ENCODE measurements around the gene HLA-DQB1.

GRCh38 chr6:32658268-32658897, 8.1 kb downstream of the HLA-DQB1 start:
- TF ChIP-seq, protein P1, sequence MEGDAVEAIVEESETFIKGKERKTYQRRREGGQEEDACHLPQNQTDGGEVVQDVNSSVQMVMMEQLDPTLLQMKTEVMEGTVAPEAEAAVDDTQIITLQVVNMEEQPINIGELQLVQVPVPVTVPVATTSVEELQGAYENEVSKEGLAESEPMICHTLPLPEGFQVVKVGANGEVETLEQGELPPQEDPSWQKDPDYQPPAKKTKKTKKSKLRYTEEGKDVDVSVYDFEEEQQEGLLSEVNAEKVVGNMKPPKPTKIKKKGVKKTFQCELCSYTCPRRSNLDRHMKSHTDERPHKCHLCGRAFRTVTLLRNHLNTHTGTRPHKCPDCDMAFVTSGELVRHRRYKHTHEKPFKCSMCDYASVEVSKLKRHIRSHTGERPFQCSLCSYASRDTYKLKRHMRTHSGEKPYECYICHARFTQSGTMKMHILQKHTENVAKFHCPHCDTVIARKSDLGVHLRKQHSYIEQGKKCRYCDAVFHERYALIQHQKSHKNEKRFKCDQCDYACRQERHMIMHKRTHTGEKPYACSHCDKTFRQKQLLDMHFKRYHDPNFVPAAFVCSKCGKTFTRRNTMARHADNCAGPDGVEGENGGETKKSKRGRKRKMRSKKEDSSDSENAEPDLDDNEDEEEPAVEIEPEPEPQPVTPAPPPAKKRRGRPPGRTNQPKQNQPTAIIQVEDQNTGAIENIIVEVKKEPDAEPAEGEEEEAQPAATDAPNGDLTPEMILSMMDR (IDR thresholded peaks at IDR 0.05) = no peak
- TF ChIP-seq POLR2A (IDR thresholded peaks at IDR 0.05; ENCODE audit: low read depth) (no peak), EP300 (IDR thresholded peaks at IDR 0.05) (no peak)

All from esophagus muscularis mucosa (tissue), 4 donors.